Thoracic aorta (tissue), 2 donors: ENCODE results near the gene ABLIM2. TPM values are rescaled to one million over a fixed set of nuclear protein-coding genes. Genes with fewer than 3 reads are reported as not detected.
A peak's percentile ranks its signal among the peaks of the same experiment; 100 is the strongest.

ENCODE experiments used
- ATAC-seq: fragments of 150-250 bp; one replicate; pipeline ENCODE4 v1.8.0; 2017; ENCODE audit warnings: low read depth; ENCODE audit not compliant: insufficient number of reproducible peaks, low FRiP score
- DNase-seq: peaks from one replicate; pipeline ENCODE4 v3.0.0-alpha.2; 2020; ENCODE audit warnings: low spot score
- H3K27ac ChIP-seq, 2 donors: fragments of 200-600 bp; sonication (generic); 1 replicate in 1 of 2; 2 replicates in 1 of 2; pipeline ENCODE4 v1.5.1; 2016; ENCODE audit warnings: mild to moderate bottlenecking in 2 of 2, moderate library complexity in 2 of 2
- H3K27me3 ChIP-seq: fragments of 200-600 bp; sonication (generic); replicated peaks from 2 replicates; pipeline ENCODE4 v1.6.0; 2016; ENCODE audit warnings: mild to moderate bottlenecking; ENCODE audit not compliant: insufficient read depth
- H3K36me3 ChIP-seq: fragments of 200-600 bp; sonication (generic); one replicate; pipeline ENCODE4 v1.5.1; 2016
- H3K4me1 ChIP-seq, 2 donors: fragments of 200-600 bp; sonication (generic); 1 replicate in 1 of 2; 2 replicates in 1 of 2; pipeline versions ENCODE4 v1.5.1 to v1.6.0; 2016; ENCODE audit warnings: low read depth in 2 of 2, mild to moderate bottlenecking in 1 of 2; ENCODE audit not compliant: control insufficient read depth in 1 of 2
- H3K4me3 ChIP-seq: fragments of 200-600 bp; sonication (generic); 2 replicates; pipeline ENCODE4 v1.5.1; 2016; ENCODE audit warnings: mild to moderate bottlenecking
- H3K9me3 ChIP-seq: fragments of 200-600 bp; sonication (generic); 2 replicates; pipeline ENCODE4 v1.5.1; 2016
- total RNA-seq, 2 donors: library from RNA; depleted of rRNA; stranded (reverse); fragments of >200 nt; gene quantifications; one replicate each; pipeline versions ENCODE4 v1.1.0 to v1.2.3, GENCODE V29; 2016
- TF ChIP-seq, protein P1 (sequence below): fragments of 200-600 bp; sonication (generic); IDR thresholded peaks from one replicate; pipeline ENCODE4 v1.5.1; 2019; ENCODE audit warnings: antibody characterized with exemption

The ABLIM2 gene
- total RNA-seq, 2 donors from 2014 or later: 25.6 to 28.6 TPM

DNA sequence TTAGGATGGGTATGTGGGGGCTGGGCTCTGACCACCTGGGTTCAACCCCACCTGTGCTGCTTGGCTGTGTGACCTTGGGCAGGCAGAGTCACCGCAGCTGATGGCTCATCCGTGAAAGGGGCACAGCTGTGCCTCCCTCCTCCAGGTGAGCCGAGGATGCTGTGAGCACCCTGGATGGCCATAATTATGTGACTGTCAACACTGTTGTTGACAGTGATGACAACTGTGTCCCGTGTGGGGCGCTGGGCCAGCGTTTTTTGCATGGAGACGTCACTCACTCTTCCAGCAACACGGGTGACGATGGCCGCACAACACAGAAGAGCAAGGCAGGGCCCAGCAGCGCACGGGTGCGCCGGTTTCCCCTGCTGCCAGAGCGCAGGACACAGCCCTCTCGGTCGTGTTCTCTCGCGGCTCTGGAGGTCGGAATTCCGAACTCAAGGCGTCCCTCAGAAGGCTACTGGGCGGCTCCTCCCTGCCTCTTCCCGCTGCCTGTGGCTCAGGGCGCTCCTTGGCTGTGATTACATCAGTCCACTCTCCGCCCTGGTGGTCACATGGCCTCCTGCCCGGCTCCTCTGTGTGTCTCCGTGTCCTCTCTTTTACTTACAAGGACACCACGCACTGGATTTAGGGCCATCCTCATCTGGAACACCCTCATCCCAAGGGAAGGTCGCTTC lies 41.8 kb upstream of the ABLIM2 start:
- TF ChIP-seq, protein P1, sequence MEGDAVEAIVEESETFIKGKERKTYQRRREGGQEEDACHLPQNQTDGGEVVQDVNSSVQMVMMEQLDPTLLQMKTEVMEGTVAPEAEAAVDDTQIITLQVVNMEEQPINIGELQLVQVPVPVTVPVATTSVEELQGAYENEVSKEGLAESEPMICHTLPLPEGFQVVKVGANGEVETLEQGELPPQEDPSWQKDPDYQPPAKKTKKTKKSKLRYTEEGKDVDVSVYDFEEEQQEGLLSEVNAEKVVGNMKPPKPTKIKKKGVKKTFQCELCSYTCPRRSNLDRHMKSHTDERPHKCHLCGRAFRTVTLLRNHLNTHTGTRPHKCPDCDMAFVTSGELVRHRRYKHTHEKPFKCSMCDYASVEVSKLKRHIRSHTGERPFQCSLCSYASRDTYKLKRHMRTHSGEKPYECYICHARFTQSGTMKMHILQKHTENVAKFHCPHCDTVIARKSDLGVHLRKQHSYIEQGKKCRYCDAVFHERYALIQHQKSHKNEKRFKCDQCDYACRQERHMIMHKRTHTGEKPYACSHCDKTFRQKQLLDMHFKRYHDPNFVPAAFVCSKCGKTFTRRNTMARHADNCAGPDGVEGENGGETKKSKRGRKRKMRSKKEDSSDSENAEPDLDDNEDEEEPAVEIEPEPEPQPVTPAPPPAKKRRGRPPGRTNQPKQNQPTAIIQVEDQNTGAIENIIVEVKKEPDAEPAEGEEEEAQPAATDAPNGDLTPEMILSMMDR: no peak
- no peak for ATAC-seq
- Histone ChIP-seq H3K4me3 (peak overlapping the region; percentile 70), H3K36me3 (no peaks in the 10 kb centered on the region), H3K27me3 (no peaks in the 10 kb centered on the region), H3K27ac (peak overlapping the region in 1 of 2 donors; percentile 60), H3K9me3 (no peaks in the 10 kb centered on the region), H3K4me1 (peaks cover 7 to 42% of the 10 kb centered on the region in 2 donors)
- DNase-seq: no peak

DNA sequence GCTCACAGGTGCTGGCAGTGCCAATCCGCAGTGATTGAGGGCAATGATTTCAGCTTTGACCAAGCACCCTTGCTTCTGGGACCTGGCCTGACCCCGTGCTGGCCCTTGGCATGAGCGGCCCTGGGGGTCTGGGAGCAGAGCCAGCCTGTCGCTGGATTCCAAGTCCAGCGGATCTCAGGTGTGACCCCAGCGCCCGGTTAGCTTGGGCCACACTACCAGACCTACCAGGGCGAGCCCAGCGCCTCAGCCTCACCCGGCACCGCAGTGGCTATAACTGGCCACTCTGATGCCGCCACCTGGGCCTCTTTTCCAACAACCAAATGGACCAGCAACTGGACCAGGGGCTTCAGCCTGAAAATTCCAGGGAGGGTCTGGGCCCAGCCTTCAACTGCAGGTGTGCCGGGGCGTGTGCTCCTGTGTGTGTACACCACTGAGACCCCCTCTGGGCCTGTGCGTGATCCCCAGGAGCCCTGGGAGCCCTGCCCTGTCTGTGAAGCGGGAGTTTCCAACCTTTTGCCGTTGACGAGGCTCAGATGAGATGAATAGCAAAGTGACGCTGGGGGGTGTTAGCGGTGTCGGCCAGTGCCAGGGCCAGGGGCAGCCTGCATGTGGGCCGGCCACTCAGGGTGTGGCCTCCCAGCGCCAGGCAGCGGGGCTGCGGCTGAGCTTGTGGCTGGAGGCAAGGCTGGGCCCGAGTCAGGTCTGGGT lies 41.1 kb upstream of the ABLIM2 start:
- peak overlapping the region; percentile 70 for H3K4me3 ChIP-seq
- no peaks in the 10 kb centered on the region for H3K27me3 ChIP-seq
- ATAC-seq (no peak), DNase-seq (no peak)
- H3K36me3 ChIP-seq: no peaks in the 10 kb centered on the region
- TF ChIP-seq, protein P1: no peak
- no peaks in the 10 kb centered on the region for H3K9me3 ChIP-seq
- H3K27ac ChIP-seq: peak overlapping the region; percentile 42 to 60
- H3K4me1 ChIP-seq: peaks cover 7 to 36% of the 10 kb centered on the region in 2 donors

DNA sequence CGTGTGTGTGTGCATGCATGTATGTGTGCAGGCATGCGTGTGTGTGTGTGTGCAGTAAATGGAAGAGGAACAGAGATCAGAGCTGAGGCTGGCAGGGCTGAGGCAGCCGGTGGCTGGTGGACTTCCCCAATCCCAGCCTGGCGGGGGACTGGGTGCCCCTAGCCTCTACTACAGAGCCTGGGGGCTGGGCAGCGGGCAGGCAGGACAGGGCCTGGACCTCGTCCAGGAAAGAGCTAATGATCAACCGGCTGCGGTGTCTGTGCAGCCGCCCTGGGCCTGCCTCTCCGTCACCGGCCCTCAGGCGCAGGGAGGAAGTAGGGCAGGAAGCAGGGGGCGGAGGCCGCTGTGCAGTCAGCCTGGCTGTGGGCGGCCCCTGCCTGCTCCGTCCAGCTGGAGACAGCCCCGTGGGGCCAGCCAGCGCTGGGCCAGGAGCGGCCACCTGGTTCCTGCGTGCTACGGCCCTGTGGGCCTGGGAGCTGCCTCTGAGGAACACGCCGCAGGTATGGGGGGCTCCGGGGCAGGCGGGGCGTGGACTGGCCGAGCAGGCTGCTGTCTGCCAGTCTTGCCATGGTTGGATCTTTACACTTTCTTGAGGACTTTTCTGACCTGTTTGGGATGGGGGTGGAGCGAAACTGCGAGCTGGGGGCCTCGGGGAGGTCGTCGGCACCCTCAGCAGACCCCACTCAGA lies 40.4 kb upstream of the ABLIM2 start, which contains the start of gene SH3TC1:
Gene SH3TC1 (plus strand): TSS at position 385 of the 688 bp plus-strand sequence. CDS start 5,905 bp downstream, outside the sequence.
- Histone ChIP-seq H3K4me1 (peaks cover 7 to 29% of the 10 kb centered on the region in 2 donors), H3K9me3 (no peaks in the 10 kb centered on the region), H3K4me3 (peak within 1 kb of the TSS; percentile 70), H3K27me3 (no peaks in the 10 kb centered on the region), H3K27ac (peak within 1 kb of the TSS; percentile 42 to 60), H3K36me3 (no peaks in the 10 kb centered on the region)
- ATAC-seq (peak; percentile 74), DNase-seq (peak; percentile 40)
- TF ChIP-seq, protein P1: no peak

DNA sequence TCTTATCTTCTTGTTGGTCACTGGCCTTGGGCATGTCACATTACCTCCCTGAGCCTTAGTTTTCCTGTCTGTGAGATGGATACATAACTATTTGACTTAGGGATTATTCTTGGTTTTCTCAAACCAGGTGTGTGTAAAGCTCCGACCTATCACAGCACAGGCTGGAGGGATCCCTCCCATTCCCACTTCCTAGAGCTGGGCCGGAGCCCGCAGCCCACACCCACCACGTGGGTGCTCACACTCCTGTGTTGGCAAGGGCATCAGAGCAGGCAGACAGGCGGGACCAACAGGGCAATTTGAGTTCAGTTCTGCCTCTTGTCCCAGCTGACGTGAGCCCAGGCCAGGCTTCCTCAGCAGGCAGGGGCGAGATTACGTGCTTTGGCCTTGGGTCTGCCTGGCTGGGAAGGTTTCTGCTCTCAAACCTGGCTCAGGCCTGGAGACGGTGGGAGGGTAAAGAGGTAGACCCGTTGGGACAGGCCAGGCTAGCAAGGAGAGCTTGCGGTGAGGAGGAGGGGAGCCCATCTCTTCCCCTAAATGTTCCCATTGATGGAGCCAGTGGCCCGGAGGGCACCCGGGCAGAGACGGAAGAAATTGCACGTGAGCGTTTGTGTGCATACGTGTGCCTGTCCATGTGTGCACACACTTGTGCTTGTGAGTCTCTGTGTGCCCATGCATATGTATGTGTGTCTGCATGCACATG lies 39.7 kb upstream of the ABLIM2 start:
- H3K36me3 ChIP-seq: no peaks in the 10 kb centered on the region
- ATAC-seq (no peak), DNase-seq (no peak)
- no peaks in the 10 kb centered on the region for H3K27me3 ChIP-seq
- peaks cover 7 to 26% of the 10 kb centered on the region in 2 donors for H3K4me1 ChIP-seq
- peak overlapping the region; percentile 70 for H3K4me3 ChIP-seq
- H3K27ac ChIP-seq: peak overlapping the region in 1 of 2 donors; percentile 60
- H3K9me3 ChIP-seq: no peaks in the 10 kb centered on the region
- TF ChIP-seq, protein P1: no peak
